Neural cell (in vitro differentiated cells): ENCODE results near the gene DCUN1D2. TPM values are rescaled to one million over a fixed set of nuclear protein-coding genes. Genes with fewer than 3 reads are reported as not detected.

Experiments
- H2AFZ ChIP-seq: fragments of 200-600, 300-800 bp; sonication (generic), shearing (Covaris generic); 2 replicates; pipeline ENCODE4 v1.6.0; 2014; ENCODE audit warnings: low read depth, mild to moderate bottlenecking, antibody characterized with exemption, low read length, moderate library complexity
- H3F3A ChIP-seq: fragments of 200-600 bp; shearing (Covaris generic); 2 replicates; pipeline ENCODE4 v1.6.1; 2016; ENCODE audit warnings: mild to moderate bottlenecking, moderate library complexity, mixed read lengths, antibody characterized with exemption, low read length; ENCODE audit not compliant: insufficient read depth, poor library complexity, severe bottlenecking
- H3K27ac ChIP-seq: fragments of 200-600, 300-800 bp; sonication (generic), shearing (Covaris generic); 2 replicates; pipeline ENCODE4 v1.5.1; 2014; ENCODE audit warnings: mild to moderate bottlenecking, low read length, moderate library complexity
- H3K27me3 ChIP-seq: fragments of 300-800, 200-600 bp; sonication (generic), shearing (Covaris generic); 2 replicates; pipeline ENCODE4 v1.6.0; 2014; ENCODE audit warnings: mild to moderate bottlenecking, low read depth, low read length, moderate library complexity; ENCODE audit not compliant: insufficient read depth
- H3K36me3 ChIP-seq: fragments of 300-800, 200-600 bp; sonication (generic), shearing (Covaris generic); 2 replicates; pipeline ENCODE4 v1.5.1; 2014; ENCODE audit warnings: mild to moderate bottlenecking, antibody characterized with exemption, low read length, moderate library complexity; ENCODE audit not compliant: insufficient read depth
- H3K4me2 ChIP-seq: fragments of 300-800, 200-600 bp; sonication (generic), shearing (Covaris generic); 2 replicates; pipeline ENCODE4 v1.6.0; 2014; ENCODE audit warnings: mild to moderate bottlenecking, low read length
- H3K4me3 ChIP-seq: fragments of 300-800, 200-600 bp; sonication (generic), shearing (Covaris generic); 2 replicates; pipeline ENCODE4 v1.5.1; 2014; ENCODE audit warnings: mild to moderate bottlenecking, low read length, moderate library complexity
- H3K79me2 ChIP-seq: fragments of 200-600 bp; shearing (Covaris generic); replicated peaks from 2 replicates; pipeline ENCODE4 v1.6.0; 2014; ENCODE audit warnings: mild to moderate bottlenecking, low read length, moderate library complexity; ENCODE audit not compliant: insufficient read depth
- H3K9ac ChIP-seq: fragments of 300-800, 200-600 bp; sonication (generic), shearing (Covaris generic); 2 replicates; pipeline ENCODE4 v1.6.1; 2016; ENCODE audit warnings: mild to moderate bottlenecking, low read length, mixed read lengths
- H3K9me2 ChIP-seq: fragments of 200-600 bp; shearing (Covaris generic); 2 replicates; pipeline ENCODE4 v1.6.1; 2016; ENCODE audit warnings: mild to moderate bottlenecking, low read length, mixed read lengths; ENCODE audit not compliant: insufficient read depth
- H3K9me3 ChIP-seq: fragments of 200-600, 300-800 bp; sonication (generic), shearing (Covaris generic); 2 replicates; pipeline ENCODE4 v1.6.1; 2016; ENCODE audit warnings: mild to moderate bottlenecking, mixed run types, low read length, moderate library complexity, mixed read lengths
- H4K20me1 ChIP-seq: fragments of 200-600 bp; shearing (Covaris generic); 2 replicates; pipeline ENCODE4 v1.6.1; 2016; ENCODE audit warnings: mild to moderate bottlenecking, mixed run types; ENCODE audit not compliant: insufficient read depth
- CTCF ChIP-seq: fragments of 450-650 bp; IDR thresholded peaks from 2 replicates; pipeline ENCODE4 v1.5.1; 2014; ENCODE audit warnings: antibody characterized with exemption, mild to moderate bottlenecking, moderate library complexity; ENCODE audit not compliant: poor library complexity, severe bottlenecking
- EP300 ChIP-seq: fragments of 450-650 bp; conservative IDR thresholded peaks from 2 replicates; pipeline ENCODE4 v1.6.1; 2014; ENCODE audit warnings: antibody characterized with exemption, mild to moderate bottlenecking, moderate library complexity; ENCODE audit not compliant: poor library complexity, severe bottlenecking
- EZH2 ChIP-seq: fragments of 200-600, 300-800 bp; shearing (Covaris generic), sonication (generic); IDR thresholded peaks from 2 replicates; pipeline ENCODE4 v1.6.1; 2014; ENCODE audit warnings: antibody characterized with exemption, low read length, borderline replicate concordance, mild to moderate bottlenecking; ENCODE audit not compliant: insufficient read depth, poor library complexity, severe bottlenecking
- MXI1 ChIP-seq: fragments of 450-650 bp; conservative IDR thresholded peaks from 2 replicates; pipeline ENCODE4 v1.6.1; 2014; ENCODE audit warnings: antibody characterized with exemption, mild to moderate bottlenecking; ENCODE audit not compliant: poor library complexity, severe bottlenecking
- POLR2AphosphoS5 ChIP-seq: IDR thresholded peaks from 2 replicates; pipeline ENCODE4 v1.6.1; 2012
- RAD21 ChIP-seq: fragments of 450-650 bp; conservative IDR thresholded peaks from 2 replicates; pipeline ENCODE4 v1.6.1; 2014; ENCODE audit warnings: antibody characterized with exemption, mild to moderate bottlenecking, moderate library complexity
- REST ChIP-seq: IDR thresholded peaks from 2 replicates; pipeline ENCODE4 v1.6.1; 2012; ENCODE audit warnings: borderline replicate concordance
- SMC3 ChIP-seq: fragments of 450-650 bp; conservative IDR thresholded peaks from 2 replicates; pipeline ENCODE4 v1.6.1; 2014; ENCODE audit warnings: antibody characterized with exemption, mild to moderate bottlenecking, moderate library complexity; ENCODE audit not compliant: poor library complexity
- TAF1 ChIP-seq: IDR thresholded peaks from 2 replicates; pipeline ENCODE4 v1.6.1; 2012; ENCODE audit warnings: low read depth
- polyA plus RNA-seq: library from polyadenylated mRNA; depleted of rRNA; stranded (reverse); fragments of >200 nt; gene quantifications from 2 replicates; pipeline ENCODE4 v1.2.3, GENCODE V29; 2014

The DCUN1D2 gene
- polyA plus RNA-seq, 1 donor from 2014 or later, result 55.9 TPM

GRCh38 chr13:113468029-113468428 is 22.5 kb downstream of the DCUN1D2 start:
- H3K79me2 ChIP-seq, result no peaks in the 10 kb centered on the region
- no peaks in the 10 kb centered on the region for H3K9me2 ChIP-seq
- H3F3A ChIP-seq, result no peaks in the 10 kb centered on the region
- H4K20me1 ChIP-seq, result no peaks in the 10 kb centered on the region
- peaks cover 4% of the 10 kb centered on the region for H3K36me3 ChIP-seq
- H3K27me3 ChIP-seq, result no peaks in the 10 kb centered on the region
- H3K4me3 ChIP-seq, result no peak overlapping the region
- H3K9me3 ChIP-seq, result no peaks in the 10 kb centered on the region
- H3K4me2 ChIP-seq, result no peak overlapping the region
- TF ChIP-seq MXI1 (no peak), CTCF (no peak)
- H3K27ac ChIP-seq, result no peak overlapping the region
- H3K9ac ChIP-seq, result no peak overlapping the region
- H2AFZ ChIP-seq, result no peak overlapping the region

- no peaks in the 10 kb centered on the region for H3K9me2 ChIP-seq
- no peaks in the 10 kb centered on the region for H3K79me2 ChIP-seq
- H3K9me3 ChIP-seq, result no peaks in the 10 kb centered on the region
- H3K4me2 ChIP-seq, result no peak overlapping the region
- no peak overlapping the region for H3K9ac ChIP-seq
- no peaks in the 10 kb centered on the region for H4K20me1 ChIP-seq
- no peak for TF ChIP-seq TAF1
- TF ChIP-seq EZH2, result no peak
- TF ChIP-seq RAD21, result no peak
- TF ChIP-seq MXI1, result no peak
- TF ChIP-seq EP300, result no peak
- TF ChIP-seq SMC3, result no peak
- no peak for TF ChIP-seq POLR2AphosphoS5
- no peak for TF ChIP-seq REST
- no peak for TF ChIP-seq CTCF
- no peak overlapping the region for H3K4me3 ChIP-seq
- no peaks in the 10 kb centered on the region for H3K27me3 ChIP-seq
- peaks cover 8% of the 10 kb centered on the region for H3K36me3 ChIP-seq
- no peak overlapping the region for H2AFZ ChIP-seq
- H3F3A ChIP-seq, result no peaks in the 10 kb centered on the region
- no peak overlapping the region for H3K27ac ChIP-seq
These were observed 24.1 kb downstream of the DCUN1D2 start for GRCh38 chr13:113466383-113466782.
